A549 (cell line): ENCODE data around the gene PLK1. TPM values are rescaled to one million over a fixed set of nuclear protein-coding genes. Genes with fewer than 3 reads are reported as not detected.

Experiments used
- ATAC-seq, 2 experiments: fragments of 200-7000 bp in 1 of 2; fragments of >200 bp in 1 of 2; cut with Nextera tagmentation in 1 of 2; cut with Tn5 transposase in 1 of 2; 3 replicates each; pipeline versions ENCODE4 v1.8.0 to v1.9.1; 2018 to 2020; ENCODE audit warnings: mild to moderate bottlenecking in 1 of 2, moderate library complexity in 1 of 2
- CTCF ChIA-PET: fragments of 300-600 bp; sonication (Branson Sonifier 250); formaldehyde crosslinking; extraction: SDS; loops from one replicate; lab custom pipeline; 2021; ENCODE audit warnings: antibody characterized with exemption, inconsistent platforms; lab: Yijun Ruan, JAX
- POLR2A ChIA-PET: fragments of 350-600 bp; formaldehyde crosslinking; extraction: SDS; loops from one replicate; lab custom pipeline; 2021; ENCODE audit warnings: antibody characterized with exemption, inconsistent platforms; lab: Yijun Ruan, JAX
- DNase-seq, 2 experiments: peaks; one replicate each; pipeline versions ENCODE4 v3.0.0 to v3.0.0-alpha.2; 2011 to 2016; ENCODE audit warnings: low read depth in 1 of 2, low spot score in 1 of 2
- FAIRE-seq: peaks from 2 replicates; lab custom pipeline; 2011; peaks lifted over from hg19 to GRCh38; lab: Jason Lieb, UNC
- H3K27ac ChIP-seq, 2 experiments: fragments of >200 bp; sonication (Bioruptor Twin); formaldehyde crosslinking; 3 replicates each; pipeline ENCODE4 v1.5.1; 2016 to 2017
- H3K4me1 ChIP-seq: fragments of >200 bp; sonication (Bioruptor Twin); formaldehyde crosslinking; 3 replicates; pipeline ENCODE4 v1.6.1; 2016
- H3K4me2 ChIP-seq: fragments of >200 bp; sonication (Bioruptor Twin); formaldehyde crosslinking; 3 replicates; pipeline ENCODE4 v1.6.1; 2016
- H3K4me3 ChIP-seq: fragments of >200 bp; sonication (Bioruptor Twin); formaldehyde crosslinking; 3 replicates; pipeline ENCODE4 v1.5.1; 2016
- H3K9me3 ChIP-seq: fragments of >200 bp; sonication (Bioruptor Twin); formaldehyde crosslinking; 3 replicates; pipeline ENCODE4 v1.6.1; 2016
- BHLHE40 ChIP-seq: IDR thresholded peaks from 2 replicates; pipeline ENCODE4 v1.6.1; 2012; ENCODE audit warnings: low read depth, low read length, inconsistent platforms
- CHD4 ChIP-seq: fragments of 200-600 bp; sonication (generic); IDR thresholded peaks from 2 replicates; pipeline ENCODE4 v1.6.1; 2016; ENCODE audit warnings: antibody characterized with exemption, mild to moderate bottlenecking, borderline replicate concordance
- EHF ChIP-seq: fragments of 250-450 bp; sonication (Bioruptor Pico); IDR thresholded peaks from 2 replicates; pipeline ENCODE4 v1.5.0; 2020; ENCODE audit warnings: mild to moderate bottlenecking
- ESRRA ChIP-seq: fragments of 150-350 bp; IDR thresholded peaks from 2 replicates; pipeline ENCODE4 v1.6.1; 2014; ENCODE audit warnings: mild to moderate bottlenecking, low read length, borderline replicate concordance
- HES2 ChIP-seq: fragments of >200 bp; sonication (Bioruptor Twin); formaldehyde crosslinking; IDR thresholded peaks from 2 replicates; pipeline ENCODE4 v1.6.1; 2016
- HMGXB4 ChIP-seq: fragments of 250-450 bp; sonication (Bioruptor Pico); IDR thresholded peaks from 2 replicates; pipeline ENCODE4 v1.5.0; 2021; ENCODE audit warnings: mild to moderate bottlenecking, moderate library complexity, borderline replicate concordance
- HOXB5 ChIP-seq: fragments of 250-450 bp; sonication (Bioruptor Pico); IDR thresholded peaks from 2 replicates; pipeline ENCODE4 v1.5.0; 2020; ENCODE audit warnings: mild to moderate bottlenecking, moderate library complexity
- JUN ChIP-seq, 2 experiments: fragments of >200 bp; sonication (Bioruptor Twin); formaldehyde crosslinking; IDR thresholded peaks; 2 replicates in 1 of 2; 3 replicates in 1 of 2; pipeline ENCODE4 v1.6.1; 2016 to 2017
- KDM5A ChIP-seq: fragments of 200-600 bp; sonication (generic); IDR thresholded peaks from 2 replicates; pipeline ENCODE4 v1.6.1; 2016; ENCODE audit warnings: antibody characterized with exemption, mild to moderate bottlenecking
- MAFK ChIP-seq: fragments of 450-650 bp; IDR thresholded peaks from 2 replicates; pipeline ENCODE4 v1.6.1; 2014; ENCODE audit not compliant: partially characterized antibody
- MAX ChIP-seq: IDR thresholded peaks from 2 replicates; pipeline ENCODE4 v1.6.1; 2012
- PBX3 ChIP-seq: IDR thresholded peaks from 2 replicates; pipeline ENCODE4 v1.6.1; 2012
- POLR2A ChIP-seq: IDR thresholded peaks from 2 replicates; pipeline ENCODE4 v1.6.1; 2012; ENCODE audit warnings: mild to moderate bottlenecking, low read length
- POLR2AphosphoS2 ChIP-seq: conservative IDR thresholded peaks from 2 replicates; pipeline ENCODE4 v1.6.1; 2012; ENCODE audit warnings: low read length, improper control_type of control experiment, inconsistent platforms
- RAD21 ChIP-seq, 2 experiments: fragments of >200 bp in 1 of 2; sonication (Bioruptor Twin) in 1 of 2; formaldehyde crosslinking in 1 of 2; IDR thresholded peaks in 1 of 2; conservative IDR thresholded peaks in 1 of 2; 2 replicates in 1 of 2; 3 replicates in 1 of 2; pipeline ENCODE4 v1.6.1; 2012 to 2018; ENCODE audit warnings: inconsistent platforms in 1 of 2
- RARB ChIP-seq: fragments of 250-450 bp; sonication (Bioruptor Pico); IDR thresholded peaks from 2 replicates; pipeline ENCODE4 v1.8.0; 2021; ENCODE audit warnings: mild to moderate bottlenecking, moderate library complexity
- REST ChIP-seq: fragments of 200-600 bp; sonication (generic); IDR thresholded peaks from 2 replicates; pipeline ENCODE4 v1.6.1; 2016; ENCODE audit warnings: antibody characterized with exemption, mild to moderate bottlenecking, moderate library complexity
- TFCP2L1 ChIP-seq: fragments of 250-450 bp; sonication (Bioruptor Pico); IDR thresholded peaks from 2 replicates; pipeline ENCODE4 v1.5.0; 2021; ENCODE audit warnings: mild to moderate bottlenecking
- USF2 ChIP-seq: fragments of 450-650 bp; IDR thresholded peaks from 2 replicates; pipeline ENCODE4 v1.6.1; 2014; ENCODE audit warnings: antibody characterized with exemption
- ZC3H11A ChIP-seq: fragments of 450-650 bp; IDR thresholded peaks from 2 replicates; pipeline ENCODE4 v1.6.1; 2014; ENCODE audit warnings: antibody characterized with exemption, mild to moderate bottlenecking
- ZNF302 ChIP-seq: fragments of 250-450 bp; sonication (Bioruptor Pico); IDR thresholded peaks from 2 replicates; pipeline ENCODE4 v1.9.0; 2021; ENCODE audit warnings: inconsistent platforms, mild to moderate bottlenecking, moderate library complexity
- WGBS: methylation state at CpG from one replicate; pipeline ENCODE4 v1.1.6; 2017; ENCODE audit errors: missing lambda C conversion rate; 5-methylcytosine and 5-hydroxymethylcytosine counted together
- polyA plus RNA-seq, 4 experiments: library from polyadenylated mRNA; depleted of rRNA in 3 of 4; stranded (reverse); fragments of >200 nt; fragmentation: RNase III in 1 of 4; extraction: RNeasy Plus Mini Kit Qiagen cat#74134 plus additional on column Dnase treatment in 1 of 4; gene quantifications; 2 replicates in 3 of 4; 3 replicates in 1 of 4; pipeline ENCODE4 v1.2.3, GENCODE V29; 2011 to 2017

The PLK1 gene
- polyA plus RNA-seq, 2 of the 4 experiments (the other 2 are of a cell fraction): 71.9 to 114 TPM

- CTCF ChIA-PET: interaction anchor here (0.9 to 1.9 kb wide), 2 partner anchors 32 to 98 kb away, joined by 3 to 6 read pairs; no protein-coding TSS in a partner anchor
- H3K9me3 ChIP-seq: no peaks in the 10 kb centered on the region
- 82% methylated on average over 11 of the region's 11 CpGs for WGBS
- no peak overlapping the region for H3K4me3 ChIP-seq
- TF ChIP-seq JUN (IDR thresholded peaks at IDR 0.05) (no peak), MAX (no peak), HOXB5 (CRISPR knock-in tag) (no peak), PBX3 (no peak), RAD21 (conservative IDR thresholded peaks at IDR 0.05 in 1 of 2, IDR thresholded peaks at IDR 0.05 in 1 of 2) (no peak), HES2 (no peak)
- no peak for ATAC-seq
- H3K4me2 ChIP-seq: no peak overlapping the region
- H3K27ac ChIP-seq: no peak overlapping the region
- no peak for FAIRE-seq
- 0 out of 3 replicates have a peak, but pooled peaks cover 3% of the 10 kb centered on the region for H3K4me1 ChIP-seq
- POLR2A ChIA-PET: no interaction called here
- DNase-seq: no peak
Observed at GRCh38 chr16:23695756-23696155, 17.1 kb downstream of the PLK1 start.

- FAIRE-seq: no peak
Observed at GRCh38 chr16:23699100-23699499, 20.4 kb downstream of the PLK1 start.

More at GRCh38 chr16:23699100-23699499, 20.4 kb downstream of the PLK1 start:
- 81% methylated on average over 4 of the region's 4 CpGs for WGBS
- TF ChIP-seq EHF (CRISPR knock-in tag) (no peak), BHLHE40 (no peak), HMGXB4 (CRISPR knock-in tag) (no peak), RARB (CRISPR knock-in tag) (no peak), KDM5A (no peak), CHD4 (no peak), ESRRA (no peak), USF2 (no peak), ZC3H11A (no peak), MAFK (no peak), ZNF302 (CRISPR knock-in tag) (no peak), PBX3 (no peak), TFCP2L1 (CRISPR knock-in tag) (no peak), REST (no peak), POLR2AphosphoS2 (no peak), POLR2A (no peak)
- TF ChIP-seq, all 56 proteins: peak for 0
- POLR2A ChIA-PET: no interaction called here
- CTCF ChIA-PET: no interaction called here
- no peak for ATAC-seq
- no peaks in the 10 kb centered on the region for H3K4me1 ChIP-seq
- no peak overlapping the region for H3K4me2 ChIP-seq
- peak in 1 of 2 experiments; percentile 24 for DNase-seq
- peaks cover 8% of the 10 kb centered on the region; the same call in 1 of the 3 replicates for H3K9me3 ChIP-seq
- H3K27ac ChIP-seq: no peak overlapping the region
- H3K4me3 ChIP-seq: no peak overlapping the region
